Measurements from ENCODE around the gene UNC50.
"Not testable (repeated sequence)": the region's sequence is repeated elsewhere in the genome, so short reads cannot be mapped to it uniquely, and the experiment has no call there.

UNC50 gene

GRCh38 chr2:98659491-98659840 lies 51.1 kb downstream of the UNC50 start:
- H3K27ac ChIP-seq (ENCODE audit: insufficient read depth, low read length, poor library complexity, severe bottlenecking): peak overlapping the region; percentile 64
- not testable (repeated sequence) for H3K27me3 ChIP-seq (replicated peaks; ENCODE audit: control insufficient read depth, insufficient read depth, low read length, poor library complexity, severe bottlenecking); H3K36me3 ChIP-seq (ENCODE audit: control insufficient read depth, insufficient read depth, low read length); DNase-seq; H3K9me3 ChIP-seq (ENCODE audit: control insufficient read depth, low read length)
- peaks cover 44% of the 10 kb centered on the region for H3K4me1 ChIP-seq (ENCODE audit: control insufficient read depth, insufficient read depth, low read length, poor library complexity, severe bottlenecking)
- peak overlapping the region; percentile 26 for H3K4me3 ChIP-seq (ENCODE audit: insufficient read depth, low read depth, low read length, poor library complexity, severe bottlenecking)

- DNase-seq: no peak
- H3K4me3 ChIP-seq (ENCODE audit: insufficient read depth, low read depth, low read length, poor library complexity, severe bottlenecking): peak overlapping the region; percentile 23
- peaks cover 19% of the 10 kb centered on the region for H3K4me1 ChIP-seq (ENCODE audit: control insufficient read depth, insufficient read depth, low read length, poor library complexity, severe bottlenecking)
- peaks cover 12% of the 10 kb centered on the region for H3K36me3 ChIP-seq (ENCODE audit: control insufficient read depth, insufficient read depth, low read length)
- no peaks in the 10 kb centered on the region for H3K27me3 ChIP-seq (replicated peaks; ENCODE audit: control insufficient read depth, insufficient read depth, low read length, poor library complexity, severe bottlenecking)
- peak overlapping the region; percentile 64 for H3K27ac ChIP-seq (ENCODE audit: insufficient read depth, low read length, poor library complexity, severe bottlenecking)
- H3K9me3 ChIP-seq (ENCODE audit: control insufficient read depth, low read length): no peaks in the 10 kb centered on the region
Measured at GRCh38 chr2:98663511-98664090, 55.2 kb downstream of the UNC50 start.

GRCh38 chr2:98664323-98664722 lies 55.9 kb downstream of the UNC50 start:
- H3K9me3 ChIP-seq (ENCODE audit: control insufficient read depth, low read length): no peaks in the 10 kb centered on the region
- peaks cover 17% of the 10 kb centered on the region for H3K4me1 ChIP-seq (ENCODE audit: control insufficient read depth, insufficient read depth, low read length, poor library complexity, severe bottlenecking)
- no peaks in the 10 kb centered on the region for H3K27me3 ChIP-seq (replicated peaks; ENCODE audit: control insufficient read depth, insufficient read depth, low read length, poor library complexity, severe bottlenecking)
- peak in 1 of 3 donors; percentile 26 for DNase-seq
- H3K27ac ChIP-seq (ENCODE audit: insufficient read depth, low read length, poor library complexity, severe bottlenecking): peak overlapping the region; percentile 28
- peaks cover 14% of the 10 kb centered on the region for H3K36me3 ChIP-seq (ENCODE audit: control insufficient read depth, insufficient read depth, low read length)
- H3K4me3 ChIP-seq (ENCODE audit: insufficient read depth, low read depth, low read length, poor library complexity, severe bottlenecking): no peak overlapping the region

DNA sequence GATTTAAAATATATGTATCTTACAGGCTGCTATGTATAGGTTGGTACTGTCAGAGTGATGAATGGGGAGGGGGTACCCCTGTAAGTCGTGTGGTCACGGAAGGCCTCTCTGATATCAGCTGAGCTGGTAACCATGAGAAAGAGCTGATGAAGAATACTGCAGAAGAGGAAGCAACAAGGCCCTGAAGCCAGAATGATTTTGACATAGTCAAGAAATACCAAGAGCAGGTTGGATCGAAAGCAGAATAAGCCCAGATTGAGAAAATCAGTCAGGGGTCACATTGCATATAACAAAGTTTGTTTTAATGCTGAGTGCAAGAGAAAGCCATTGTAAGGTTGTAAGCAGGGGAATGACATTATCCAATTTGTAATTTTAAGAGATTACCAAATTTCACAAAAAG lies 57.3 kb downstream of the UNC50 start:
- Histone ChIP-seq H3K27me3 (replicated peaks; ENCODE audit: control insufficient read depth, insufficient read depth, low read length, poor library complexity, severe bottlenecking) (no peaks in the 10 kb centered on the region), H3K4me1 (ENCODE audit: control insufficient read depth, insufficient read depth, low read length, poor library complexity, severe bottlenecking) (peaks cover 10% of the 10 kb centered on the region), H3K27ac (ENCODE audit: insufficient read depth, low read length, poor library complexity, severe bottlenecking) (peak overlapping the region; percentile 27), H3K4me3 (ENCODE audit: insufficient read depth, low read depth, low read length, poor library complexity, severe bottlenecking) (no peak overlapping the region), H3K36me3 (ENCODE audit: control insufficient read depth, insufficient read depth, low read length) (peaks cover 26% of the 10 kb centered on the region), H3K9me3 (ENCODE audit: control insufficient read depth, low read length) (no peaks in the 10 kb centered on the region)
- DNase-seq: no peak

All from effector memory CD4-positive, alpha-beta T cell (primary cell).